Measurements from ENCODE around the gene NTSR1. TPM values are rescaled to one million over a fixed set of nuclear protein-coding genes. Genes with fewer than 3 reads are reported as not detected.

Gene NTSR1
- polyA plus RNA-seq, 3 donors: 1.4 to 2.4 (median 2.0) TPM

GRCh38 chr20:62755817-62756724, 47.4 kb downstream of the NTSR1 start:
- no peak for DNase-seq

GRCh38 chr20:62758226-62758912, 49.7 kb downstream of the NTSR1 start:
- no peak for DNase-seq

GRCh38 chr20:62759981-62760431, 51.4 kb downstream of the NTSR1 start:
- DNase-seq: no peak

GRCh38 chr20:62760471-62760855, 51.8 kb downstream of the NTSR1 start:
- no peak for DNase-seq

DNA sequence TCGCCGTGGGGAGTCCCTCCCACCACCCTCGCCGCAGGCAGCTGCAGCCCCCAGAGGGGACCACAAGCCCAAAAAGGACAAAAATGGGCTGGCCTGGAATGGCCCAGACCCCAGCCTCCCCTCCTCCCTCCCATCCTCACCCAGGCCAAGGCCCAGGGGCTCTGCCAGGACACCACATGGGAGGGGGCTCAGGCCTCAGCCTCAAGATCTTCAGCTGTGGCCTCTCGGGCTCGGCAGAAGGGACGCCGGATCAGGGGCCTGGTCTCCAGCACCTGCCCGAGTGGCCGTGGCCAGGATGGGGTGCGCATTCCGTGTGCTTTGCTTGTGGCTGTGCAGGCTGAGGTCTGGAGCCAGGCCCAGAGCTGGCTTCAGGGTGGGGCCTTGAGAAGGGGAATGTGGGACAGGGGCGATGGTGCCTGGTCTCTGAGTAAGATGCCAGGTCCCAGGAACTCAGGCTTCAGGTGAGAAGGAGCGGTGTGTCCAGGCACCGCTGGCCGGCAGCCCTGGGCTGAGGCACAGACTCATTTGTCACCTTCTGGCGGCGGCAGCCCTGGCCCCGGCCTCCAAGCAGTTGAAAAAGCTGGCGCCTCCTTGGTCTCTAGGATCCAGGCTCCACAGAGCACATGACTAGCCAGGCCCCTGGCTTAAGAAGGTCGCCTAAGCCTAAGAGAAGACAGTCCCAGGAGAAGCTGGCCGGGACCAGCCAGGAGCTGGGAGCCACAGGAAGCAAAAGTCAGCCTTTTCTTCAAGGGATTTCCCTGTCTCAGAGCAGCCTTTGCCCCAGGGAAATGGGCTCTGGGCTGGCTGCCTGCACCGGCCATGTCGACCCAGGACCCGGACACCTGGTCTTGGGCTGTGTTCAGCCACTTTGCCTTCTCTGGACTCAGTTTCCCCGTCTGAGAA, 52.5 kb downstream of the NTSR1 start:
- DNase-seq: no peak

- no peak for DNase-seq
Measured at GRCh38 chr20:62761759-62762131, 53.1 kb downstream of the NTSR1 start.

- DNase-seq: no peak
Measured at GRCh38 chr20:62762376-62762775, 53.7 kb downstream of the NTSR1 start.

- no peak for DNase-seq
Measured at GRCh38 chr20:62762801-62763368, 54.2 kb downstream of the NTSR1 start.

GRCh38 chr20:62763404-62763803, 54.8 kb downstream of the NTSR1 start:
- DNase-seq: no peak

DNA sequence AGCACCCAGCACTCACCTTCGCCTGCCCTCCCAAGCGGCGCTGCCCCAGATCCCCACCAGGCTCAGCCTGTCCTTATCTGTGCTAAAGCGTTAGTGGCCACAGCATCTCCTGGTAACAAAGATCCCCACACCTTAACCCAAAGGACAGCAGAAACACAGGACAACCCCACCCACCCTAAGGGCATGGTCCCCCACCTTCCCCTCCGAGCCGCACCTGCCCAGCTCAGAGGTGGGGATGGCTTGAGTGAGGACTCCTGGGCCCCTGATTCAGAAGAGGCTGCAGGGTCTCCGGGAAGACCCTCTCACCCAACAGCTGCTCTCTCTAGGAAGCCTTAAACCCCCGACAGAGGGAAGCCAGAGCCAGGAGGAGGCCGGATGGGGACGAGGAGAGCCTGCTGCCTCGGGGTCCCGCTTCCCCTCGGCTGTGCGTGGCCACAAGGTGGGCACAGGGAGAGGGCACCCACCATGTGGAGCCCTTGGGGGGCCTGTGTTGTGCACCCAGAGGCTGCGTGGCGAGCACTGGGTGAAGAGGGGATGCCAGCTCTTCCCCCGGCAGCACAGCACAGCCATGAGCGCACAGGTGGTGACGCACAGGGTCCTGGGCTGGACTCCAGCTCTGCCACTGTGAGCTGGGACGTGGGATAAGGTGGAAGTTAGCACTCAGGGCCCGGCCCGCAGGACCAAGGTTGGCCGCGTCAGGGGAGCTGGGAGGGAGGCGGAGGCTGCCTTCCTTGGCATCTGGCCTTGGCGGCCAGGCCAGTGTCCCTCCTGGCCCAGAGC, 55.7 kb downstream of the NTSR1 start:
- no peak for DNase-seq

GRCh38 chr20:62765021-62765420, 56.4 kb downstream of the NTSR1 start:
- DNase-seq: no peak

DNA sequence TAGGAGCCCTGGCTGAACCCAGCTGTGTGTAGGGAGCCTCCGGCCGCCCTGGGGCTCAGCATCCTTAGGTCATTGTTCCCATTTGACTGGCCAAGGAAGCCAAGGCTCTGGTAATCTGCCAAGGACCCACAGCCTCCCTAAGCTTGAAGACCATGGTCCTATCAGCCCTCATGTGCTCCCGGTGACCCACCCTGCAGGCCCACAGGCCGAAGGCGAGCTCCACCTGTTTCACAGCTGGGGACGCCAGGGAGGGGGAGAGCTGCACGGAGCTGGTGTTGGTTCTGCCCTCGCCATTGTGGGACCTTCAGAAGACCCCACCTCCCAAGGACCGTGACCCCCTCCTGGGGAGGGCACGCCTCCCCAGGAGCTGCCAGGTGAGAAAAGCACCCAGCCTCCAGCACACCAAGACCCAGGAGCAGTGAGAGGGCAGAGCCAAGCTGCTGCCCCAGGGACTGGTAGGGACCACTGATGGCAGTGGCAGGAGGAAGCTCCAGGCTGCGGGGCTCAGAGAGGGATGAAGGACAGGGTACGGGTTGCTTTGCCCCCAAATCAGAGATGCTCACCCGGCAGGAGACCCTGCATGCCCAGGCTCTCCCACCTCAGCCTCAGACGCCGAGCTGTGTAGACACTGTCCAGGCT, 56.9 kb downstream of the NTSR1 start:
- no peak for DNase-seq

DNA sequence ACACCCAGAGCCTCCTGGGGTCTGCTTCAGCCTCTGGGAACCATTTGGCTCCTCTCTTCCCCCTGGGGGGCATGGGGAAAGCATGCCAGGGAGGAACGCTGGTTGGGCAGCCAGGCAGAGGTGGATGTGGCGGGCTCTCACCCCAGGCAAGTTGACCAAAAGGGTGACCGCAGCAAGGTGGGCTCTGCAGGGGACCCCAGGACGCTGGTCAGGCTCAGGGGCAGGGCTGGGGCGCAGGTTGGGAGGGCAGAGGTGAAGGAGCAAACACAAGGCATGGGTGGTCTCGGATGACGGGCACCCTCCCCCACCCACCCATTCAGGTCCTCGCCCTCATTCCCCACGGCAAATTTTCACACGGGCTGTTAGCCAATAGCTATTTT, 57.4 kb downstream of the NTSR1 start:
- no peak for DNase-seq

- DNase-seq: peak; percentile 68
Measured at GRCh38 chr20:62766716-62767115, 58.1 kb downstream of the NTSR1 start.

GRCh38 chr20:62768234-62768546, 59.6 kb downstream of the NTSR1 start:
- DNase-seq: no peak

DNA sequence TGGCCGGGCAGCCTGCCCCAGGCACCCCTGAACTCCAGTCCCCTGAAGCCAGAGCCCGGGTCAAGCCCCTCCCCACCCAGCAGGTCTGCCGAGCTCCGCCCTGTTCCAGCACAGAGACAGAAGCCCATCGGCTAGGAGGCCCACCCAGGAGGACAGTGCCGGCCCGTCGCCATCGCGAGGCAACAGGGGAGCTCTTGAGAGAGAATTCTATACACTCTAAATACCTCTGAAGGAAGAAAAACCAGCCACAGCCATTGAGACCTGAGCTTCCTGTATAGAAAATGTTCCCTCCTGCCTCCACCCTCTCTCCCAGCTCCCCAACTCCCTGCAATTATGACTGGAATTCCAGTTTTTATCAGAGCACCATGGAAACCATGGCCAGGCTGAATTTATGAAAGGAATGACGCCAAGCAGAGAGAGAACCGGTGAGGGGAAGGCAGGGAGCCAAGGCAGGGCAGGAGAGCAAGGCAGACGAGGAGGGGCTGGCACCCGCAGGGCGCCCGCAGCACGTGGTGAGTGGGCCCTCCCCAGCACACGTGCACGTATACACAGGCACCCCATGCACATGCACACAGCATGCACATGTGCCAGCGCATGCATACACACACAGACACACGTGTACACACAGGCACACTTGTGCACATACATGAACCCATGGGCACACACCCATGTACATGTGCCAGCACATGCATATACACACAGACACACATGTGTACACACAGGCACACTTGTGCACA, 60.1 kb downstream of the NTSR1 start:
- DNase-seq: peak; percentile 58

DNA sequence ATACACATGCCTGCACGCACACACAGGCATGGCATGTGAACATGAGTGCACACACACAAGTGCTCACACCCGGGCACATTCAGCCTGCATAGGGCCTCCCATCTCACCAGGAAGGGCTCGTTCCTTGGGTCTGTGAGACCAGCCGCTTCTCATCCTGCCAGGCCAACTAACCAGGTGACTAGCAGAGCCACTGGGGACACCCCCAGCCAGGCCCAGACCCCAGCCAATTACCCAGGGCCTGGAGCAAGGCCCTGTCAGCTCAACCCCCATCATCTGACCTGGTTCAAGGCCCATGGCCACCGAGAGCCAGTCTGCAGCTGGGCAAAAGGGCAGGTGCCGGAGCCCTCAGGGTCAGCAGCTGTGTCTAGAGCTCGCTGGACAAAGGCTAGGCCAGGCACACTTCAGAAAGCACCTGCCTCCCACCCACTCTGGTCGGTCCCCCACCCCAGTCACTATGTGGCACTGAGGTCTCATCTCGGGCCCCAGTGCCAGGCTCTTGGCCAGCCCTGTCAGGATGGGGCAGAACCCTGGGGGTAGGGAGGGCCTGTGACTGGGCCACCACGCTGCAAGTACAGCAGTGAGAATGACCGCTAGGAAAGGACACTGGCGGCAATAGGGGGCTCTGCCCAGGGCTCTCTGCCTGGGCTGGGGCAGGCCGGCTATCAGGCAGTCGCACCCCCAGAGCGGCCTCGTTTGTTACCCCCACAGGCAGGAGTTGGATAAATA, 60.9 kb downstream of the NTSR1 start:
- DNase-seq: no peak

GRCh38 chr20:62770111-62770910, 61.7 kb downstream of the NTSR1 start:
- DNase-seq: no peak

Data from renal pelvis (tissue), 4 donors.